Astrocyte (in vitro differentiated cells and primary cell): Measurements from ENCODE around the gene CCDC63. TPM values are rescaled to one million over a fixed set of nuclear protein-coding genes. Genes with fewer than 3 reads are reported as not detected.

Experiments
- DNase-seq: peaks from one replicate; pipeline ENCODE4 v3.0.0-alpha.2; 2010; ENCODE audit warnings: low read depth
- FAIRE-seq: peaks from 2 replicates; lab custom pipeline; 2011; peaks lifted over from hg19 to GRCh38; lab: Jason Lieb, UNC
- H2AFZ ChIP-seq: 2 replicates; pipeline ENCODE4 v1.6.0; 2012; ENCODE audit warnings: low read depth, low read length, inconsistent platforms
- H3K27ac ChIP-seq: 2 replicates; pipeline ENCODE4 v1.5.1; 2011; ENCODE audit warnings: low read depth, low read length, inconsistent platforms
- H3K27me3 ChIP-seq: 2 replicates; pipeline ENCODE4 v1.6.0; 2011; ENCODE audit warnings: low read length, inconsistent platforms; ENCODE audit not compliant: insufficient read depth
- H3K36me3 ChIP-seq: 2 replicates; pipeline ENCODE4 v1.5.1; 2011; ENCODE audit warnings: low read length, inconsistent platforms; ENCODE audit not compliant: insufficient read depth
- H3K4me1 ChIP-seq: 2 replicates; pipeline ENCODE4 v1.5.1; 2011; ENCODE audit warnings: low read length, inconsistent platforms; ENCODE audit not compliant: insufficient read depth
- H3K4me2 ChIP-seq: 2 replicates; pipeline ENCODE4 v1.6.0; 2012; ENCODE audit warnings: low read length, inconsistent platforms
- H3K4me3 ChIP-seq: 2 replicates; pipeline ENCODE4 v1.5.1; 2011; ENCODE audit warnings: low read depth, mild to moderate bottlenecking, low read length, inconsistent platforms; ENCODE audit not compliant: insufficient read depth
- H3K79me2 ChIP-seq: 2 replicates; pipeline ENCODE4 v1.6.0; 2012; ENCODE audit warnings: mild to moderate bottlenecking, low read length, inconsistent platforms; ENCODE audit not compliant: insufficient read depth
- H3K9ac ChIP-seq: 2 replicates; pipeline ENCODE4 v1.6.0; 2012; ENCODE audit warnings: mild to moderate bottlenecking, low read length, inconsistent platforms
- H3K9me3 ChIP-seq: 2 replicates; pipeline ENCODE4 v1.5.1; 2012; ENCODE audit warnings: low read depth, mild to moderate bottlenecking, low read length, inconsistent platforms; ENCODE audit not compliant: insufficient read depth
- H4K20me1 ChIP-seq: 2 replicates; pipeline ENCODE4 v1.6.0; 2012; ENCODE audit warnings: low read length, inconsistent platforms; ENCODE audit not compliant: insufficient read depth
- H3K27ac Mint-ChIP-seq: one replicate; pipeline ENCODE4 v1.8.0; 2021; ENCODE audit warnings: mild to moderate bottlenecking, mixed read lengths; ENCODE audit not compliant: unreplicated experiment
- H3K27me3 Mint-ChIP-seq: one replicate; pipeline ENCODE4 v1.8.0; 2021; ENCODE audit warnings: low read depth, mixed read lengths; ENCODE audit not compliant: unreplicated experiment
- H3K36me3 Mint-ChIP-seq: one replicate; pipeline ENCODE4 v1.8.0; 2021; ENCODE audit warnings: low read depth, mixed read lengths; ENCODE audit not compliant: unreplicated experiment
- H3K4me1 Mint-ChIP-seq: one replicate; pipeline ENCODE4 v1.8.0; 2021; ENCODE audit warnings: low read depth, mixed read lengths; ENCODE audit not compliant: unreplicated experiment
- H3K4me3 Mint-ChIP-seq: one replicate; pipeline ENCODE4 v1.8.0; 2021; ENCODE audit warnings: mild to moderate bottlenecking, moderate library complexity, mixed read lengths; ENCODE audit not compliant: unreplicated experiment
- H3K9me3 Mint-ChIP-seq: one replicate; pipeline ENCODE4 v1.8.0; 2021; ENCODE audit warnings: mild to moderate bottlenecking, mixed read lengths; ENCODE audit not compliant: unreplicated experiment
- CTCF ChIP-seq: IDR thresholded peaks from 2 replicates; pipeline ENCODE4 v1.5.1; 2011; ENCODE audit warnings: low read depth, mild to moderate bottlenecking, inconsistent platforms, low read length, moderate library complexity; ENCODE audit not compliant: insufficient read depth
- EZH2 ChIP-seq: IDR thresholded peaks from 2 replicates; pipeline ENCODE4 v1.6.1; 2012; ENCODE audit warnings: mild to moderate bottlenecking, low read length, inconsistent platforms; ENCODE audit not compliant: insufficient read depth
- total RNA-seq: library from RNA; stranded (reverse); gene quantifications from 2 replicates; pipeline ENCODE4 v1.2.1, GENCODE V29; 2021

CCDC63 gene
- total RNA-seq, 1 donor from 2014 or later = 0.30 TPM

GRCh38 chr12:110907583-110907982, 60.8 kb downstream of the CCDC63 start:
- no peak overlapping the region for H3K9ac ChIP-seq
- H3K4me1 ChIP-seq = peaks cover 4% of the 10 kb centered on the region
- DNase-seq (no peak), FAIRE-seq (no peak)
- peak overlapping the region; percentile 18 for H3K27ac ChIP-seq
- no peak overlapping the region for H3K4me3 ChIP-seq
- no peaks in the 10 kb centered on the region for H4K20me1 ChIP-seq
- TF ChIP-seq EZH2 = no peak
- no peaks in the 10 kb centered on the region for H3K9me3 ChIP-seq
- no peaks in the 10 kb centered on the region for H3K79me2 ChIP-seq
- peaks cover 28% of the 10 kb centered on the region for H3K4me1 Mint-ChIP-seq
- H3K27me3 Mint-ChIP-seq = peaks cover 5% of the 10 kb centered on the region
- no peaks in the 10 kb centered on the region for H3K27me3 ChIP-seq
- peak overlapping the region; percentile 96 for H3K27ac Mint-ChIP-seq
- no peak overlapping the region for H3K4me2 ChIP-seq
- no peaks in the 10 kb centered on the region for H3K36me3 Mint-ChIP-seq
- peak overlapping the region; percentile 66 for H3K4me3 Mint-ChIP-seq
- peaks cover 3% of the 10 kb centered on the region for H3K9me3 Mint-ChIP-seq
- H3K36me3 ChIP-seq = no peaks in the 10 kb centered on the region
- H2AFZ ChIP-seq = no peak overlapping the region

- H3K36me3 Mint-ChIP-seq = no peaks in the 10 kb centered on the region
Observed at GRCh38 chr12:110908377-110909152, 61.8 kb downstream of the CCDC63 start.

GRCh38 chr12:110912263-110912662, 65.5 kb downstream of the CCDC63 start:
- no peak overlapping the region for H3K27ac ChIP-seq
- H3K9ac ChIP-seq = no peak overlapping the region
- H3K4me3 ChIP-seq = no peak overlapping the region
- TF ChIP-seq EZH2 (no peak), CTCF (no peak)
- no peaks in the 10 kb centered on the region for H4K20me1 ChIP-seq
- no peak overlapping the region for H3K4me3 Mint-ChIP-seq
- H3K36me3 ChIP-seq = no peaks in the 10 kb centered on the region
- no peak for DNase-seq
- peaks cover 5% of the 10 kb centered on the region for H3K4me1 ChIP-seq
- no peaks in the 10 kb centered on the region for H3K79me2 ChIP-seq
- H3K27ac Mint-ChIP-seq = no peak overlapping the region
- no peaks in the 10 kb centered on the region for H3K27me3 ChIP-seq
- H3K4me1 Mint-ChIP-seq = peaks cover 23% of the 10 kb centered on the region
- no peaks in the 10 kb centered on the region for H3K9me3 ChIP-seq
- no peak overlapping the region for H2AFZ ChIP-seq
- FAIRE-seq = no peak
- H3K36me3 Mint-ChIP-seq = peaks cover 2% of the 10 kb centered on the region
- peaks cover 4% of the 10 kb centered on the region for H3K9me3 Mint-ChIP-seq
- peaks cover 1% of the 10 kb centered on the region for H3K27me3 Mint-ChIP-seq
- H3K4me2 ChIP-seq = no peak overlapping the region

More at GRCh38 chr12:110908377-110909152, 61.8 kb downstream of the CCDC63 start:
- H4K20me1 ChIP-seq = no peaks in the 10 kb centered on the region
- DNase-seq = no peak
- no peaks in the 10 kb centered on the region for H3K27me3 ChIP-seq
- H2AFZ ChIP-seq = no peak overlapping the region
- no peak overlapping the region for H3K9ac ChIP-seq
- no peak overlapping the region for H3K4me2 ChIP-seq
- no peaks in the 10 kb centered on the region for H3K9me3 ChIP-seq
- H3K27ac ChIP-seq = no peak overlapping the region
- H3K36me3 ChIP-seq = no peaks in the 10 kb centered on the region
- Mint-ChIP-seq H3K27me3 (peaks cover 2% of the 10 kb centered on the region), H3K4me3 (peak overlapping the region; percentile 54), H3K27ac (peak overlapping the region; percentile 96), H3K4me1 (peaks cover 28% of the 10 kb centered on the region), H3K9me3 (peaks cover 3% of the 10 kb centered on the region)
- no peak for FAIRE-seq
- H3K4me1 ChIP-seq = peaks cover 4% of the 10 kb centered on the region
- H3K4me3 ChIP-seq = no peak overlapping the region
- TF ChIP-seq EZH2 (no peak), CTCF (no peak)
- no peaks in the 10 kb centered on the region for H3K79me2 ChIP-seq
